GM12801 (cell line): ENCODE measurements around the gene ILF3.

Experiments
- TF ChIP-seq, protein P1 (sequence below): IDR thresholded peaks from one replicate; pipeline ENCODE4 v1.5.1; 2011; ENCODE audit warnings: control low read depth; ENCODE audit not compliant: insufficient read length; ENCODE audit errors: extremely low read depth

ILF3 gene

DNA sequence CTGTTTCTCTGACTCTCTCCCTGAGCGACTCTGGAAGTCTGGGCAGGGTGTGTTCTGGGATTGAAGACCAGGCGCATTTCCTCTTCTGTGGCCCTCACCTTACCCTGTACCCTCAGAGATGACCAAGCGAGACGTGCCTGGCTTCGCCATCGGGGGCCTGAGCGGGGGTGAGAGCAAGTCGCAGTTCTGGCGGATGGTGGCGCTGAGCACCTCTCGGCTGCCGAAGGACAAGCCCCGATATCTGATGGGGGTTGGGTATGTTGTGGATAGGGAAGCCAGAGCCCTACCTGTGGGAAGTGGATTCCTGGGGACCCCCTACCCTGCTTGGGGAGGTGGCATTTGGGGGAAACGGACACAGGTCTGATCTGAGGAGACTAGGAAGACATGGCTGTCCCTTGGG is 57.9 kb downstream of the ILF3 start:
- TF ChIP-seq, protein P1, sequence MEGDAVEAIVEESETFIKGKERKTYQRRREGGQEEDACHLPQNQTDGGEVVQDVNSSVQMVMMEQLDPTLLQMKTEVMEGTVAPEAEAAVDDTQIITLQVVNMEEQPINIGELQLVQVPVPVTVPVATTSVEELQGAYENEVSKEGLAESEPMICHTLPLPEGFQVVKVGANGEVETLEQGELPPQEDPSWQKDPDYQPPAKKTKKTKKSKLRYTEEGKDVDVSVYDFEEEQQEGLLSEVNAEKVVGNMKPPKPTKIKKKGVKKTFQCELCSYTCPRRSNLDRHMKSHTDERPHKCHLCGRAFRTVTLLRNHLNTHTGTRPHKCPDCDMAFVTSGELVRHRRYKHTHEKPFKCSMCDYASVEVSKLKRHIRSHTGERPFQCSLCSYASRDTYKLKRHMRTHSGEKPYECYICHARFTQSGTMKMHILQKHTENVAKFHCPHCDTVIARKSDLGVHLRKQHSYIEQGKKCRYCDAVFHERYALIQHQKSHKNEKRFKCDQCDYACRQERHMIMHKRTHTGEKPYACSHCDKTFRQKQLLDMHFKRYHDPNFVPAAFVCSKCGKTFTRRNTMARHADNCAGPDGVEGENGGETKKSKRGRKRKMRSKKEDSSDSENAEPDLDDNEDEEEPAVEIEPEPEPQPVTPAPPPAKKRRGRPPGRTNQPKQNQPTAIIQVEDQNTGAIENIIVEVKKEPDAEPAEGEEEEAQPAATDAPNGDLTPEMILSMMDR: no peak

DNA sequence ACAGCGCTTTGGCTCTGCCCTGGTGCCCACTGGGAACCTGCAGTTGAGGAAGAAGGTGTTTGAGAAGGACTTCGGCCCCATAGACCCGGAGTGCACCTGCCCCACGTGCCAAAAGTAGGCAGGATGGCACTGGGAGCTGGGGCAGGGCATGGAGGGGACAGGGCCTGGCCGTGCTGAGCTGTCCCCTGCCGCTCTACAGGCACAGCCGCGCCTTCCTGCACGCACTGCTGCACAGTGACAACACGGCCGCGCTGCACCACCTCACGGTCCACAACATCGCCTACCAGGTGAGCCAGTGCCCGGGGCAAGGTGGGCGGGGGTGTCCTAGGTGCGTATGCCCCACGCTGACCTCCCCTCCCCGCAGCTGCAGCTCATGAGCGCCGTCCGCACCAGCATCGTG is 58.6 kb downstream of the ILF3 start:
- TF ChIP-seq, protein P1: no peak

DNA sequence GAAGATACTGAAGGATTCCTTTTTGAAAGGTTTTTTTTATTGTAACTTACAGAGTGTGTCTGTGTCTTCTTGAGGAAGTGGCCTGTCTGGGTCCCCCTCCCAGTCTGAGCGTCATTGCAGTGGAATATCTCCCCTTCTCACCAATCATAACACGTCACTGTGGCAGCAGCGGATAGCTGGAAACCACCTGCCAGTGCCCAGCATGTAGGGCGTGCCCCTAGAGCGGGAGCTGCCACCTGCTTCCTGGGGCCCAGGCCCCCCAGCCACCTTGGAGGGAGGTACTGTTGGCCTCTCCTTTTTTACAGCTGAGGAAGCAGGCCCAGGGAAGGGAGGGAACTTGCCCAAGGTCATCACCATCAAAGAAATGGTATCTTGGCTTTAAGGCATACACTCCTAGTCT is 59.2 kb downstream of the ILF3 start:
- TF ChIP-seq, protein P1: no peak

DNA sequence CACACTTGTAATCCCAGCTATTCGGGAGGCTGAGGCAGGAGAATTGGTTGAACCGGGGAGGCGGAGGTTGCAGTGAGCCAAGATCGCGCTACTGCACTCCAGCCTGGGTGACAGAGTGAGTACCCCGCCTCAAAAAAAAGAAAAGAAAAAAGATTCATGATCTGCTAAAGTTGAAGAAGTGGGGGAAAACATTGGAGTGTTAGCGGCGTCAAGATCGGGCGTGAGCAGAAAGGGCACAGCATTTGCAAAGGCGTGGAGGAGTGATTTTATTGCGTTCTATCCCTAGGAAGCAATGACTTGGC is 62.9 kb downstream of the ILF3 start:
- TF ChIP-seq, protein P1: no peak

DNA sequence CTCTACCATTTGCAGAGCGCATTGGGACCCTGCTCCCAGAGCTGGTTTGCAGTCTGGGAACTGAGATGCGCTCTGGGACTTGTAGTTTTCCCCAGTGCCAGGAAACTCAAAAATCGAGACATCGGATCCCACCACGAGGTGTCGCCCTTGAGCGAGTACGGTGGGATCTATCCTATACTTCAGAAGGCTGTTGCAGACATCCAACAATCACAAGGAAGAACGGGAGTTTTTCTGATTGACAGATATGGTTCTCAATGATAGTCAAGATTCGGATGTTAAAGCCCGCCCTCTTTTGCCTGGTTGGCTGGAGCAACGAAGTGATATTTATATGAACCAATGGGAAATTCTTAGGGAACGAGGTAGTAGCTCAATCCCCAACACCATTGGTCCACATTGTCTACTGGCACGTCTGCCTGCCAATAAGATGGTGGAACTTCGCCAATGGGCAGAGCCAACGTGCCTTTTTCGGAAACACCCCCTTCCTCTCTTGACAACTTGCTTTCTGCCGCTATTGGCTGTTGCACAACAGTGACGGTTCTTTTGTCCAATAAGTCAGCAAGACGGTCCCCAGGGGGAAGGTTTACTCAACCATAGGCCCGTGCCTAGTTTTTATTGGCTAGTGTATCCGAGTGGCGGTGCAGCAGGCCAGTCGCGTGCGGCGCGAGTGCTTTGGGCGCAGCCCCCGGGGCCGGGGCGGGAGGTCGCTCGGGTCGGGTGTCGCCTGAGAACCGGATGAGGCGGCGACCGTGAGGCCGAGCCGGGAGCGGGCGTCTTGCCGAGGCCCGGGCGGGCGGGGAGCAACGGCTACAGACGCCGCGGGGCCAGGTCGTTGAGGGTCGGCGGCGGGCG is 63.4 kb downstream of the ILF3 start, which contains the start of gene DNM2:
DNM2 (plus strand) TSS at position 724 of the 849 bp plus-strand sequence. CDS start 164 bp downstream, outside the sequence.
- TF ChIP-seq, protein P1: no peak

DNA sequence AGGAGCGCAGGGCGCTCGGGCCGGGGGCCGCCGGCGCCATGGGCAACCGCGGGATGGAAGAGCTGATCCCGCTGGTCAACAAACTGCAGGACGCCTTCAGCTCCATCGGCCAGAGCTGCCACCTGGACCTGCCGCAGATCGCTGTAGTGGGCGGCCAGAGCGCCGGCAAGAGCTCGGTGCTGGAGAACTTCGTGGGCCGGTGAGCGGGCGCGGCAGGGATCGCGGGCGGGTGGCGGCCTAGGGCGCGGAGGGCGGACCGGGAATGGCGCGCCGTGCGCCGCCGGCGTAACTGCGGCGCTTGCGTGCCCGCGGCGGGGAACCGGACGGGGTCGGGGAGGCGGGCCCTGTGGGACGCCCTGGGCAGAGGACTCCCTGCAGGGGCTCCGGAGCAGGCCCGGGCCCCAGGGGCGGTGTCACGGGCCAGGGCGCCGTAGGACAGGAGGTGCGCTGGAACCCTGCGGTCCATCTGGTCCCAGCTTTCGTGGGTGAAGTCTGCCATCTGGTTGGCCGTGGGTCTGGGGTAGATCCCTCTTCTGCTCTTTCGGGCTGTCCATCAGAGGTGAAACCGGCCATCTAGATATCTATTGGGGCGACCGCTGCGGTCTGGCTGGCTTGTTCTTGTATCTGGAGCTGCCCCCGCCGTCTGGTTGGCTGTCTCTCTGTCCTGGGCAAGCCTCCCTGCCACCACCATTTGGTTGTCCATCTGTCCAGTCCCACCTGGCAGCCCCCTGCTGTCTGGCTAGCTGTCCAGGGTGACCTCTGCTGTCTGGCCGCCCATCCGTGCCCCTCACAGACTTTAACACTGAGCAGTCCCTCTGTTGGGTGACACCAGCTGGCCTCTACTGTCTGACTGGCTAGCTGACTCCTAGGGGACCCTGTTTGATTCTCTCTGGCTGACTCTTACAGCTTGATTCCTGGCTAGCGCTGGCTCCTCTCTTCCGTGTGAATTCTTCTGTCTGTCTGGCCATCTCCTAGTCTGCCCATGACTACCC is 64.4 kb downstream of the ILF3 start:
- TF ChIP-seq, protein P1: no peak

DNA sequence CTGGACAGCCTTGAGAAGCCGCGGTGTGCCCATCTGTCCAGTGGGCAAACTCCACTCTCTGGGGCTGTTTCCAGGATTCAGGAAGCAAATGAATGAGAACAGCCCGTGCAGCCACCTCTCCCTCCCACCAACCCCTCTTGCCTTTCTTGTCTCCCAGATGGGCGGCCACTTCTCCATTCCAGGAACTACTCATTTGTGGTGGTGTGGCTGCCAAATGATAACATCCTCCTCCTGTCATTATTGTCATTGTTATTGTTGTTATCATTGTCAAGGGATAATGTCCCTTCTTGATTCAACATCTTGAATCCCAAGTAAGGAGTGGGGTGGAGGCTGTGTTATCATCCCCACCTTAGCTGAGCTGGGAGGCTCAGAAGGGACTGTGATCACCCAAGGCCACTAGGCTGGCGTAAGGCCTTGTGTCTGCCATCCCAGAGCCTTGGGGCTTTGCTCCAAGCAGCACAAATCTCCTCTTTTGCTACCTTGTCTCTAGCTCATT is 65.4 kb downstream of the ILF3 start:
- TF ChIP-seq, protein P1: no peak
